Eye (tissue), 1 donor: ENCODE data around the gene MMEL1.
"Not testable (repeated sequence)": the region's sequence is repeated elsewhere in the genome, so short reads cannot be mapped to it uniquely, and the experiment has no call there.

Experiments used
- DNase-seq: peaks from one replicate; pipeline ENCODE4 v3.0.0-alpha.2; 2015

Gene MMEL1

DNA sequence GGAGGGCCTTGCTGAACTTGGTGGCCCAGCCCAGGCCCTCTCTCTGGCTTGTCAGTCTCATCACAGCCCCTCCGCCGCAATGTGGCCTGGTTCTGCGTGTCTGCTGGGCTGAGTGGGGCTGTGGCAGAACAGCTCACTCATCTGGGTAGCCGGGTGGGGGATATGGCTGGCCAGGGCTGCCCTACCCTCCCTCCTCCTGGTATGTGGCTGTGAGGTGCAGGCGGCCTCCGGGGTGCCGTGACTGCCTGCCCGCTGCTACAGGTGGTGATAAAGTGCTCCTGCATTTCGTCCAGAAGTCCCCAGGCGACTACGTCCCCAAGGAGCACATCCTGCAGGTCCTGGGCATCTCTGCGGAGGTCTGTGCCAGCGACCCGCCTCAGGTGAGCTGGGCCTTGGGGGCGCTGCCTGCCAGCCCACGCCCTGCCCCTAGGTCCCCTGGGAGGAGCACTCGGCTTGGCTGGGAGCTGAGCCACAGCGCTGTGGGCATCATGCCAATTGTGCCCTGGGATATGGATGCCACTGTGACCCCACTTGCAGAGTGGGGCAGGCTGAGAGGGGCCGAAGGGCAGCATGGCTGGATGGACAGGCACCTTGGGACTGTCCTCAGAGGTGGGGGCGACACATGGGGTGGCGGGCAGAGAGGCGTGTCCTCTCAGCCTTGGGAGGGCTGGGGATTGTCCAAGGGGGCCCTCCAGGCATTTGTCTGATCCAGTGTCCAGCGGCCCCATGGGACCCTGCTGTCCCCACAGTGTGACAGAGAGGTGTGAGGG is 44.0 kb downstream of the MMEL1 start:
- no peak for DNase-seq

DNA sequence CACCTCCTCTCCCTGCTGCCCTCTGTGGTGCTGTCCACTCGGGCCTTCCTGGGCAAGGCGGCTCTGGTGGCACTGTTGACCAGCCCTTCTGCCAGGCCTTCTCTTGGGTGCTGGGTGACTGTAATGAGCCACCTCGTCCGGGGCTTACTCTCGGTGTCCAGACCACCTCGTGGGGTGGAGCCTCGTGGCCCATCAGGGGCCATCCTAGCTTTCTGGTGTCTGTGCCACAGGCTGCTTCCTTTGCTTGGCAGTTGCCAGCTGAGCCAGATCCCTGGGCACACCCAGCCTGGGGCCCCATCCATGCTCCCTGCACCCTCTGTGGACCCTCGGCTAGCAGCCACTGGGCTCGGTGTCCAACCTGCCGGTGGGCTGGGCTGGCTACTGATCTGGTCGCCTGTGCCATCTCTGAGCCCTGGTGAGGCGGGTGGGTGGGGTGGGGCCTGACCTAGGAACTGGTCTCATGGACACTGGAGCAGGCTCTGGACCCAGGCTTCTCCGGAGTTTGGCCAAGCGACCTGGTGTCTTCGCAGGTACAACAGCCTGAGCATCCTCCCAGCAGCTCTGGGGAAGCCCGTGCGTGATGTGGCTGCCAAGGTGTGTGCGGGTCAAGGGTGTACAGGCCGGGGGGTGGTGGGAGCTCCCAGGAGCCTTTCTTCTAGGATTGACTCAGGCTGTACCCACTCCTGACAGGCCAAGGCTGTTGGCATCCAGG is 44.8 kb downstream of the MMEL1 start:
- DNase-seq: no peak

DNA sequence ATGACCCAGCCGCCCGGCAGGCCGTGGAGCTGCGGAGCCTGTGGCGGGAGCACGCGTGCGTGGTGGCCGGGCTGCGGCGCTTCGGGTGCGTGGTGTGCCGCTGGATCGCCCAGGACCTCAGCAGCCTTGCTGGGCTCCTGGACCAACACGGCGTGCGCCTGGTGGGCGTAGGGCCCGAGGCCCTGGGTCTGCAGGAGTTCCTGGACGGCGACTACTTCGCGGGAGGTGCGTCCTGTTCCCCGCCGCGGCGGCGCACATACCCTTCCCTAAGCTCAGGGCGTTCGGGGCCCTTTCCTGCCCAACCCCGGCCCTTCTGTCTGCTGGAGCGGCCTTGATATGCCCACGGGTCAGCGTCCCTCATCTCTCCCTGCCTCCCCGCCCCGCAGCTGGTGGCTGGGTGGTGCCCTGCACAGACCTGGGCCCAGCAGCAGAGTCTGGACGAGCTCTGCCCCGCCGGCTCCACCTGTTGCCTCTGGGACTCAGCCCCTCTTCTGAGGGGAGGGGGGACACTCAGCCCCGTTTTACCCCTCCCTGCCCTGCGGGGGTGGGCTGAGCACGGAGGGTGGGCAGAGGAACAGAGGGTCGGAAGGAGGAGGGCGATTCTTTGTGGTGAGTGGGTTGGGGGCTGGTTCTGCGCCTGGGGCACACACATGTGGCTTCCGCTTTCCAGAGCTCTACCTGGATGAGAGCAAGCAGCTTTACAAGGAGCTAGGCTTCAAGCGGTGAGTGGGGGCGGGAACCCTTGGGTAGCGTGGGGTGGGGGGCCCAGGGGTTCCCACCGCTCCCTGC is 45.6 kb downstream of the MMEL1 start:
- peak; percentile 60 for DNase-seq

DNA sequence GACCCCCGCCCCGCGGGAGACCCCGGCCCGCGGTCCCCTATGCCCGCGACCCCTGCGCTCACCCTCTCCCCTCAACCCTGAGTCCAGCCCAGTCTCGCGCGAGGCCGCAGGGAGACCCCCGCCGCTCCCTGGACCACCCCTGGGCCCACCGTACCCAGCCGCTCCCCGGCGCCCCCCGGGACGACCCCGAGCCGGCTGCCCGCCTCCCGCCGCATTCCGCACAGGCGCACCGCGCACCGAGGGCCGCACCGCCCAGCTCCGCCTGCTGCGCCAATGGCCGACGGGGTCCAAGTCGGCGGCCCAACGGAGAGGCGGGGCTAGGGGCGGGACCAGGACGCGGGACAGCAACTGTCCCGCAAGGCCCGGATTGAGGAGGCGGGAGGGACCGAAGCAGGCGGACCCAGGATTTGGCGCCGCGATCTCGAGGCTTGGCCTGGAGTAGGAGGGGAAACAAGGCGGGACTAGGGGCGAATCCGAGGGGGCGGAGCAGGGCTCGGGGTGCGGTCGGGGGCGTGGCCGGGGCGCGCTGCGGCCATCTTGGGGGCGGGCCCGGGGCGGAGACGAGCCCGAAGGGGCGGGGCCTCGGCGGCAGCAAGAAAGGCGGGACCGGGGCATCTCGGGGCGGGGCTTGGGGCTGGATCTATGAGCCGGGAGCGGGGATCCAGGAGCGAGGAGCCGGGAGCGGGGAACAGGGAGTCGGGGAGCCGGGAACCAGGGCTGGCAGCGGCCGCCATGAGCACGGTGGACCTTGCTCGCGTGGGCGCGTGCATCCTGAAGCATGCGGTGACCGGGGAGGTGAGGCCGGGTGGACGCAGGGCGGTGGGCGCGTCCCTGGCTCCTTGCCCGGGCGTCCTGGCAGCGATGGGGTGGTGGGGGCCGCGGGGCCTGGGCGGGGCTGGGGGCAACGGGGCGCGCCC is 46.4 kb downstream of the MMEL1 start, which contains the start of gene PRXL2B:
Gene PRXL2B, plus strand, starts transcription at position 624 of the 917 bp plus-strand sequence. Its CDS starts 109 bp downstream, at position 733.
- DNase-seq: peak; percentile 99

DNA sequence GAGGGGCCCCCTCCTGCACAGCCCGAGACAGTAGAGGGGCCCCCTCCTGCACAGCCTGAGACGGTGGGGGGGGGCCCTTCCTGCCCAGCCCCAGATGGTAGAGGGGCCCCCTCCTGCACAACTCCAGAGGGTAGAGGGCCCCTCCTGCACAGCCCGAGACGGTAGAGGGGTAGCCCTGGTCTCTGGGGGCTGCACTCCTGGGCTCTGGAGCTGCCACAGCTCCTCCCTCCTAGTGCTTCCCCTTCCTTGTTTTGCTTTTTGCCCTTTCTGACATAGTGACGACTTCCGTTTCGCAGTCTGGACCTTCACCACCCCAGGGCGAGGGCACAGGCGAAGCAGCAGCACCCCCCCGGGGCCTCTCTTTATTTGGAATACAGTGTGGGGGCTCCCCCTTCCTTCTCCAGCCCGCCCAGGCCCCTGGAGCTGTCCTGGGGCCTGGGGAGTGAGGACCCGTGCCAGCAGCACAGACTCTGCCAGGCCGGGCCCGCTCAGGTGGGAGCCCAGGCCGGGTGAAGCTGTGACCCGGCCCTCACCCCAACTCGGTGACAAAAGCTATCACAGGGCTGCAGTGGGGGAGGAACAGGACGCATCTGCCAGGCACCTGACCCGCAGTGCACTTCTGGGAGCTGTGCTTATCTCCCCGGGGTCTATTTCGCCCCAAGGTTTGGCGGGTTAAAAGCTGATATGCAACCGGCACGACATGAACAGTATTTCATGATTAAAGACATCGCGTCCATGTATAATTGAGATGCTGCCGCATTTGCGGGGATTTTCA is 47.3 kb downstream of the MMEL1 start:
- DNase-seq: peak; percentile 84

DNA sequence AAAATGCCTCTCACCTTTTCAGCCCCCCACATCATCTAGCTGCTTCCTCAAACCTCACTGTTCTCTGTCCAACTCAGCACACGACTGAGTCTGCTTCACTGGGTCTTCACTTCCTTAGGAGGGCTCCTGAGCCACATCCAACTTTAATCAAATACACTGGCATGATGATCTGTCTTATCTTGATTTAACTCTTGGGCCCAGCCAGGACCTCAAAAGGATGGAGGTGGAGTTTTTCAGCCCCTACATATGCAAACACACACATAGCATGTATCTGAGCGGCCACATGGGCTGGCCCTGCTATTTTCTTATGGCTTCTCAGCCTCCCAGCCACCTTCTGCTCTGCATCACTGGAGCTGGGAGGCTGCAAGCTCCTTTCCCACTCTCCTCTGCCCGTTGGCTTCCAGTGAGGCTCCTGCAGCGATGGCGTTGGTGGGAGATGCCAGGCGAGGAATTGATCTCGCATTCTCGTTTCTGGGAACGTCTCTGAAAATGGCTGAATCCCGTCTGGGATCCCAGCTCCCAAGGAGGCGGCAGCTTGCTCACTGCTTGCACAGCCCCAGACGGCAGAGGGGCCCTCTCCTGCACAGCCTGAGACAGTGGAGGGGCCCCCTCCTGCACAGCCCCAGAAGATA is 48.0 kb downstream of the MMEL1 start:
- peak; percentile 37 for DNase-seq

DNA sequence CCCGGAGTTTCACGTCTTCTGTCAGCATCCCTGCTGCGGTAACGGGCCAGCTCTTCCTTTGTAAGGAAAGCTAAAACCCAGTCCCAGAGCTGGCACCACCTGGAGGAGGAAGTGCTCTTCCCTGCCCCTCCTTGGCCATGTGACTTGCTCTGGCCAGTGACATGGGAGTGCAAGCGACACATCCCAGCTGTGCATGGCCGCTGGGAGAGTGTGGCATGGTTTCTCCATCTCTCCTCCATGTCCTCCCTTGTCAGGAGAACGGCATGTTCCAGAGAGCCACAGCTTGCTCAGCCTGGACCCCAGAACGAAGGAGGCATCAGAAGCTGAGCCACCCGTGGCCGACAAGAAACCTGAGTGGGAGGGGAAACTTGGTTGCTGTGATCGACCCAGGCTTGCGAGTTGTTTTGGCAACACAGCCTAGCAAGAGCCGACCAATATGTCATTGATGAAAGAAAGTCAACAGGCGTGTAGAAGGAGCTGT is 48.9 kb downstream of the MMEL1 start:
- no peak for DNase-seq

DNA sequence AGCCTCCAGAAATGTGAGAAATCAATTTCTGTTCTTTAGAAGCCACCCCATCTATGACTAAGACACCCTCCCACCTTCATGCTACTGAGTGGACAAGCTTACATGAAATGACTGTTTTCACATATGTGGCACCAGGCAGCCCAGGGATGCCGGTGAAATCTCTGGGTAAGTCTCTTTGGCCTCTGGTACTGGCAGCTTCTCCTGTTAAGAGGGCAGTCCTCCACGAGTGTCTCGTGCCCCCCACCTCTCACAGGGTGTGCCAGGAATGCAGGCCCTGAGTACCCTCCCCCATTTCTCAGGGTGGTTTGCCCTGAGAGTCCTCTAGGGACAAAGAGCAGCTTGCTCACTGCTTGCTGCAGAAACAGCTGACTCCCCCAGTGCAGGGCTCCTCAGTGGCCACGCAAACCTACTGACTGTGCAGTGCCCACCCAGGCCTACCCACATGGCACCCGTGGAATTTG is 49.5 kb downstream of the MMEL1 start:
- DNase-seq: peak; percentile 22

DNA sequence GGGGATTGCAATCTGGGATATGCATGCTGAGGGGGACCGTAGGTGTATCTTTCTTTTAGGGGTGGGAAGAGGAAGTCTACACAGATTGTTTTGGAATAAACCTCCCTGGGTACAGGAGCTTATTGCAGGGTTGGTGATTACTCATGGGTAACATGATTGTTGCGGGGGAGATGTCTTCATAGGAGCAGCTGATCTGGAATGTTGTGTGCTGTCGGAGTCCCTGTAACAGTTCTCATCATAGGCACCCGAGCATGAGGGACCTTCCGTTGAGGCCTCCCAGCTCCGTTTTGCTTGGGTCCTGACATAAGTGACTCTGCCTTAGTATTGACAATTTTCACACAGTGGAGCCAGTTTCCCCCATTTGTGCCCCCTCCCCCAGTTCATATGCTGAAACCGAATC is 50.4 kb downstream of the MMEL1 start:
- peak; percentile 14 for DNase-seq

DNA sequence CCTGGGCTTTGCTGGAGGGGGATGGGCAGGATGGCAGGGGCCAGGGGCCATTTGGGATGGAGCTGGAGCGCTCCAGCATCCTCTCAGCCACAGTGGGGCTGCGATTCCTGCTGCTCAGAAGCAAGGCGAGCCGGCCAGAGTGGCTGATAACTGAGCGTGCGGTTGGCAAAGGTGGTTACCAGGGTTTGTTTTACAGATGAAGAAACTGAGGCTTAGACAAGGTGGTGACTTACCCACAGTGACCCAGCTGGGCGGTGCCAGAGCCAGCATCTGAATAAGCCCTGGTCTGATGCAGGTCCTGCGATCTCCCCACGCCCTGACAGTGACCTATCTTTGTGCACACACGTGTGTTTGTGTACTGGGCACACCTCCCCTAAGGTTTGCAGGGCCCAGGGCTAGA is 52.1 kb downstream of the MMEL1 start:
- no peak for DNase-seq

DNA sequence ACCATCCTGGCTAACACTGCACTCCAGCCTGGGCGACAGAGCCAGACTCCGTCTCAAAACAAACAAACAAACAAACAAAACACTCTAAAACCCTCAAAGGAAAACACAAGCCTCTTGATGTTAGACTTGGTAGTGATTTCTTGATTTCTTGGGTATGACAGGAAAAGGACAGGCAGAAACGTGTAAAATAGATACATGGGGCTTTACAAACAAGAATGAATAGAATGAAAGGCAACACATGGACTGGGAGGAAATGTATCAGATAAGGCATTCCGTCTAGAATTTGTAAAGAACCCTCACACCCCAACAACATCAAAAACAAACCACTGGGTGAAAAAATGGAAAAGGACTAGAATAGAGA is 54.1 kb downstream of the MMEL1 start:
- no peak for DNase-seq

DNA sequence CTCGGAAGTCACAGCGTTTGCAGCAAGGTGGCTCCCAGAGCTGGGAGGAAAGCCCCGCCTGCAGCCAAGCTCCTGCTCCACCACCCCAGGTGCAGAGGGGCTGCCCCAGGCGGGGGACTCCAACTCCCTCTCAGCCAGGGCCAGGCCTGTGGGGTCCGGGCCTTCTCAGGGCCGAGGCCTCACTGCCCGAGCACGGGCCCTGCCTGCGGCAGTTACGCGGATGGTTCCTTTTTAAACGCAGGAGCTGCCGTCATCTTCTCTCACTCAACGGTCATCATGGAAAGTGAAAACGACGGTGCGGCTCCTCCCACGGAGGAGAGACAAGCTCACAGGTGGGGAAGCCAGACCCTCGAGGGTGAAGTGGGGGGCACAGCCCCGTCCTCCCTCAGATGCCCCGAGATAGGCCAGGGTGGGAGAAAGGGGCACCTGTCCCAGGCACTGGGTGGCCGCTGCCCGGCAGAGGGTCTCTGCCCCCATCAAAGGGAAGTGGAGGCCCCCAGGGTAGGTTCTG is 55.2 kb downstream of the MMEL1 start:
- not testable (repeated sequence) for DNase-seq

DNA sequence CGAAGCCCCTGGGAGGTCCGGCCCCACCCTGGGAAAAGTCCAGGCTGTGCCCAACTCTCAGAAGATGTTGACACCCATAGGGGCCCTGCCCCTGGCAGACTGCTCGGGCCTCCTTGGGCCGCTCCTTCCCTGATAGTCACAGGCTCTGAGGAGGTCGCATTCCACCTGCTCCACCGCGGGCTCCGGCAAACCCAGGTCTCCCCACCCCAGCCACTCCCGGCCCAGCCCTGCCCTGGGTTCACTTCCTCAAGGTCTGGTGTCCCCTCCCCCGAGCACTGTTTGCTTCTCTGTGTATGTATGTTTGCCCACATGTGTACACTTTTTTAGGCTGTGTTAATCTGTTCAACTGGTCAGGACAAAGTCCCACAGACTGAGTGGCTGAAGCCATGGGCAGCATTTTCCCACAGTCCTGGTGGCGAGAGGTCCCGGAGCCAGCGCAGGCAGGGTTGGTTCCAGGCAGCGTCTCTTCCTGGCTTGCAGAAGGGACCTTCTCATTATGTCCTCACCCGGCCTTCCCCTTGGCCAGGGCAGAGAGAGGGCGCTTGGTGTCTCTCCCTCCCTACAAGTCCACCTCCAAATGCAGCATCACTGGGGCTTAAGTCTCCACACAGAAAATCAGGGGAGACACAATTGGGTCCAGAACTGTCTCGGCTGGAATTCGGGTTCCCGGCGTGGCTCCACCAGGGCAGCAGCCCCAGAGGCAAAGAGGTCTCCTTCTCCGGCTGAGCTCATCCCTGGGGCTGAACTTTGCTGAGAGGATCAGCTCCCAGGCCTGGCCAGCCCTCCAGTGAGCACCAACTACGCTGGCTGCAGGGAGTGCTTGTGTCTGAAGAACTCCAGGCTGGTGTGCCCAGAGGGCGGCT is 56.8 kb downstream of the MMEL1 start:
- DNase-seq: no peak

DNA sequence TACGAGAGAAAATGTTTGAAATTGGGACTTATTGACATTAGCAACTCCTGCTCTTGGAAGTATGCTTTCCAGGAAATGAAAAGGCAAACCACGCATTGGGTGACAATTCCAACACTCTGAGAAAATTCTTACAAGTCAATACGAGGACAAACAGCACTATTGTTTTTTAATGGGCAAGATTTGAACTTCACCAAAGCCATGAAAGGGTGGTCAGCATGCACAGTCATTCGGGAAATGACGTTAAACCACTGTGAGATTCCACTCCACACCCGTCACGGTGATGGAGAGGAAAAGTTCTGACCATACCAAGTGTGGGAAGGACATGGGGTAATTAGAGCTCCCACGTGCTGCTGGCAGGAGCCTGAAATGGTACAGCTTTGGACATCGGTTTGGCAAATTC is 58.5 kb downstream of the MMEL1 start:
- DNase-seq: no peak

DNA sequence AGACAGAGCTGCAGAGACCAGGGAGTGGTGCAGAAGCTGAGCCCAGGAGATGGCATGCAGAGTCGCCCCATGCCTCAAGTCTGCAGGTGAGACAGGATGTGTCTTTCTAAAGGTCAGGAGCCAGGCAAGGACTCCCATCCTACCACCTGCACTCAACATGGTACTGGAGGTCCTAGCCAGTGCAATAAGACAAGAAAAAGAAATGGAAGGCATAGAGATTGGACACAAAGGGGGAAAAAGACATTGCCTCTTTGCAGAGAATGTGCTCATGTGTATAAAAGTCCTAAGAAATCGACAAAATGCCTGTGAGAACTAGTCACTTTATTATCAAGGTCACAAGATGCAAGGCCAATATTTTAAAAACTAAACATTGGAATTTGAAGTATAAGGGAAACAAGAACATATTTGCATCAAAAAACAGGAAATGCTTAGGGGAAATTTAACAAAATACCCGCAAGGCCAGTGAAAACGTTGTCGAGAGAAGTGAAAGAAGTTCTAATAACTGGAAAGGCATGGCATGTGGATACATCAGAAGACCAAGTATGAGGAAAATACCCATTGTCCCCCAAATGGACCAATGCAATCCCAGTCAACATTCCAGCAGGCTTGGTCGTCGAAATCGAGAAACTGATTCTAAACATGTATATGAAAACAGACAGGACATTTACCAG is 59.4 kb downstream of the MMEL1 start:
- no peak for DNase-seq

DNA sequence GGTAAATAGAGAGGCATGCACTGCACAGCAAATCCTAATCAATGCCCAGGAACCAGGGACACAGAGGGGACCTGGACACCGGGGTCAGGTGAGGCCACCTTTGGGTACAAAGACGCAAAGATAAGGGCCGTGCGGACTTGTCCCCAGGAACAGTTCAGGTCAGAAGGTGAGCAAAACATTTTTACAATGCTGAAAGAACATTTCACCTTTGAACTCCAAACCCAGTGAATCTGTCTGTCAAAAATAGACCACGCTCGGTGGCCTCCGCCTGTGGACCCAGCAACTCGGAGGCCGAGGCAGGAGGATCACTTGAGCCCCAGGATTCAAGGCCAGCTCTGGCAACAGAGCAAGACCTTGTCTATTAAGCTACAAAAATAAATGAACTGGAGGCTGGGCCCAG is 61.5 kb downstream of the MMEL1 start:
- DNase-seq: no peak

DNA sequence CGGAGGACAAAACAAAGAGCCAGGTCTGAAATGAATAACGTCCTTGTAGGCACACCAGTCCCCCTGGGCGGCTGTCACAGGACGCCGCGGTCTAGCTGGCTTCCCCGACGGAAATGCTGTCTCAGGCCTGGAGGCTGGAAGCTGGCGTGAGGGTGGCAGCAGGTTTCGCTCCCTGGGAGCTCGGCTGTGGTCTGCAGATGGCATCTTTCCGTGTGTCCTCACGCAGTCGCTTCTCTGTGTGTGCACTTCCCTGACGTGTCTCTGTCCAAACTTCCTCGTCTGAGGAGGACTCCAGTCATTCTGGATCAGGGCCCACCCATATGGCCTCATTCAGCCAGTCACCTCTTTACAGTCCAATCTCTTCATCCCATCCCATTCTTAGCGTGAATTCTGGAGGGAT is 62.5 kb downstream of the MMEL1 start:
- DNase-seq: no peak

DNA sequence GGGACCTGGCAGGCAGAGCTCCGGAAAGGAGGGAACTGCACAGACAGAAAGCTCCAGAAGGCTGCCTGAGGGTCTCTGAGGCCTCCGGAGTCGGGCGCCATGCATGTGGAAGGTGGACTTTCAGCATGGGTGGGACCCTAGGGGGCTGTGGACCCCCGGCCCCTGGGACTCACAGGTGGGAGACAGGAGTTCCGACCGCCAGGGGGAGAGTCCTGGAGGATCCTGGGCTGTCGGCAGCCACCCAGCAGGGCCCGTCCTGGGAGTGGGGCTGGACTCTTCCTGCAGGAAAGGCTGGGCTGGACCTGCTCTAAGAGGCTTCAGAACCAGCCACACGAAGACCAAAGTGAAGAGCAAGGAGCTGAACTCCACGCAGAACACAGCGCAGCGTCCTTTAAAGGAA is 63.1 kb downstream of the MMEL1 start:
- DNase-seq: not testable (repeated sequence)

DNA sequence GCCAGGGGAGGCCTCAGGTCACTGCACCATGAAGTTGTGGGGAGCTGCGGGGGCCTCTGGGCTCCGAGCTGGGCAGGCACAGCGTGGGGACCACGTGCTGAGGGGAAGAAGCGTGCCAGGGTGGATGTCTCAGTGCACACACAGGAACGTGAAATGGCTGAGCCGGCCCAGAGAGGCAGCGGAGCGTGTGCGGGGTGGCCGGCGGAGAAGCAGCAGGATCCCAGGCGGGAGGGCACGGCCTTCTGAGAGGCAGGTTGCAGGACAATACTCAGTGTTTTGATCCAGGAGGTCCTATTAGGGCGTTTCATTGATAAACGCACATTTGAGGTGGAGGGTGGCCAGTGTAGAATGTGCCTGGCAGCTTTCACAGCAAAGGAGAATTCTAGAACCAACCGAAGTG is 63.8 kb downstream of the MMEL1 start:
- DNase-seq: peak; percentile 60
